ENCODE measurements around the gene CALHM2. TPM values are rescaled to one million over a fixed set of nuclear protein-coding genes. Genes with fewer than 3 reads are reported as not detected.

CALHM2 gene
- total RNA-seq, 1 donor from 2014 or later: 11.3 TPM

DNA sequence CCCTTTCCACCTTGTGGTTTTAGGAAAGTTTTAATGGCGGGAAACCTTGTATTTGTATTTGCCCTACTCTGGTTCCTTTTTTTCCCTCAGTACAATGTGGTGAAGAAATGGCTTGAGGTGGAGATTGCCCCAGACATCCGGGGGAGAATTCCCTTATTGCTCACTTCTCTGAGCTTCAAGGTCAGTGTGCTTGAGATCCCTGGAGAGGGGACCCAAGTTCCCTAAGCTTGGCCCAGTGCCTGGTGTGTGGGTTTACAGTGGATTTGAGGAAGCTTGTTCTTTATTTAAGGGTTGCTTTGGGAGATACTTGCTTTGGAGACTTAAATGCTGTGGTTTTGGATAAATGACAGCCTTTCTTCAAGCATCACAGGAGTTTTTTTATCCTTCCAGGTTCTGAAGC is 18.3 kb downstream of the CALHM2 start:
- Histone ChIP-seq H3K9me3 (replicated peaks) (no peaks in the 10 kb centered on the region), H3K27me3 (ENCODE audit: low read depth) (no peaks in the 10 kb centered on the region), H3K4me3 (no peak overlapping the region), H3K27ac (replicated peaks) (peak overlapping the region; percentile 33), H3K4me1 (peaks cover 8% of the 10 kb centered on the region), H3K36me3 (peaks cover 88% of the 10 kb centered on the region)
- peak; percentile 56 for DNase-seq
- TF ChIP-seq CTCF (IDR thresholded peaks at IDR 0.05; ENCODE audit: borderline replicate concordance): no peak
- intact Hi-C loops (cut with micrococcal nuclease): no loop called here

- no peak for DNase-seq
- Histone ChIP-seq H3K27me3 (ENCODE audit: low read depth) (no peaks in the 10 kb centered on the region), H3K27ac (replicated peaks) (no peak overlapping the region), H3K4me3 (no peak overlapping the region), H3K9me3 (replicated peaks) (no peaks in the 10 kb centered on the region), H3K4me1 (peaks cover 8% of the 10 kb centered on the region), H3K36me3 (peaks cover 86% of the 10 kb centered on the region)
- no peak for TF ChIP-seq CTCF (IDR thresholded peaks at IDR 0.05; ENCODE audit: borderline replicate concordance)
- intact Hi-C loops (cut with micrococcal nuclease): no loop called here
These were observed 20.3 kb downstream of the CALHM2 start for GRCh38 chr10:103431902-103432301.

DNA sequence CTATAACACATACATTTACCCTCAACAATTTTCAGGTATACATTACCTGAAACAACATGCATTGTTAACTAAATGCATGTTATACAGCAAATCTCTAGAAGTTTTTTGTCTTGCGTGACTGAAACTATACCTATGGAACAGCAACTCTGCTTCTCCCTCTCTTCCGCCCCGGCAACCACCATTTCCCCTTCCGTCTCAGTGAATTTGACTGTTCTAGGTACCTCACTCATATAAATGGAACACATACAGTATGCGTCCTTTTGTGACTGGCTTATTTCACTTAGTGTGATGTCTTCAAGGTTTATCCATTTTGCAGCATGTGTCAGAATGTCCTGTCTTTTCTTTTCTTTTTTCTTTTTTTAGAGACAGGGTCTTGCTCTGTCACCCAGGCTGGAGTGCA is 22.5 kb downstream of the CALHM2 start:
- Histone ChIP-seq H3K27me3 (ENCODE audit: low read depth) (no peaks in the 10 kb centered on the region), H3K36me3 (peaks cover 86% of the 10 kb centered on the region), H3K4me3 (no peak overlapping the region), H3K27ac (replicated peaks) (no peak overlapping the region), H3K4me1 (peaks cover 8% of the 10 kb centered on the region), H3K9me3 (replicated peaks) (no peaks in the 10 kb centered on the region)
- no peak for DNase-seq
- TF ChIP-seq CTCF (IDR thresholded peaks at IDR 0.05; ENCODE audit: borderline replicate concordance): no peak
- intact Hi-C loops (cut with micrococcal nuclease): no loop called here

DNA sequence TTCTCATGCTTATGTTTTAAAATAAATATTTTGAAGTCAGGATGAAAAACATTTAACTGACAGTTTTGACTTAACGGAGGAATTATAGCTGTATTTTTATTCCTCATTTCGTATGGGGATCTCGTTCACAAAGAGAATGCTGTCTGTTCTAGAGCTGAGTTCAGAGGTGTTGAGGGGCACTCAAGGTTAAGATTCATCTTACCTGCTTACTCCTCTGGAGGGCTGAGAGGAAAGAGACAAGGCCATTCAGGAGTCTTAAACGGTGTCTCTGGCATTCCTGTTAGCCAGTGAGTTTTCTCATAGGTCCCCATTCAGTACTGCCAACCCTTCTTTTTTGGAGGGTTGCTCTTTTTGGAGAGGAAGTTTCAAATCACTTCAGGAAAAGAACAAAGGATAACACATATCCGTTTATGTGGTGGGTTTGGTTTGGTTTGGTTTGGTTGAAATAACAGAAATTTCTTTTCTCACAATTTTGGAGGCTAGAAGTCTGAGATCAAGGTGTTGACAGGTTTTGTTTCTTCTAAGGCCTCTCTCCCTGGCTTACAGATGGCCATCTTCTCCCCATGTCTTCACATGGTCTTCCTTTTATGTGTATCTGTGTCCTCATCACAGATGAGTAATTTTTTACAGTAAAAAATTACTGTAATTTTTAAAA is 23.1 kb downstream of the CALHM2 start:
- Histone ChIP-seq H3K4me1 (peaks cover 2% of the 10 kb centered on the region), H3K4me3 (no peak overlapping the region), H3K9me3 (replicated peaks) (no peaks in the 10 kb centered on the region), H3K27me3 (ENCODE audit: low read depth) (no peaks in the 10 kb centered on the region), H3K27ac (replicated peaks) (no peak overlapping the region), H3K36me3 (peaks cover 86% of the 10 kb centered on the region)
- intact Hi-C loops (cut with micrococcal nuclease): no loop called here
- no peak for TF ChIP-seq CTCF (IDR thresholded peaks at IDR 0.05; ENCODE audit: borderline replicate concordance)
- no peak for DNase-seq

DNA sequence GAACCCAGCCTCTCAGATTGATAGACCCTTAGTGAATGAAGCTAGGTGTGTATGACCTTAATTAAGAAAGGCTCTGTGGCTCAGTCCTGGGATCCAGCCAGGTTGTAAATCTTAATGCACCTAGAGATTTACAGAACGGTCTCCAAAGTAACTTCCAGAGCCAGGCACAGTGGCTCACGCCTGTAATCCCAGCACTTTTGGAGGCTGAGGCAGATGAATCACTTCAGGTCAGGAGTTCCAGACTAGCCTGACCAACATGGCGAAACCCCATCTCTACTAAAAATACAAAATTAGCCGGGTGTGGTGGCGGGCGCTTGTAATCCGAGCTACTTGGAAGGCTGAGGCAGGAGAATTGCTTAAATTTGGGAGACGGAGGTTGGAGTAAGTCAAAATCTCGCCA is 24.3 kb downstream of the CALHM2 start:
- no peak overlapping the region for H3K4me3 ChIP-seq
- H3K4me1 ChIP-seq: no peaks in the 10 kb centered on the region
- intact Hi-C loops (cut with micrococcal nuclease): no loop called here
- TF ChIP-seq CTCF (IDR thresholded peaks at IDR 0.05; ENCODE audit: borderline replicate concordance): no peak
- no peaks in the 10 kb centered on the region for H3K9me3 ChIP-seq (replicated peaks)
- H3K27ac ChIP-seq (replicated peaks): no peak overlapping the region
- peaks cover 87% of the 10 kb centered on the region for H3K36me3 ChIP-seq
- no peaks in the 10 kb centered on the region for H3K27me3 ChIP-seq (ENCODE audit: low read depth)
- DNase-seq: no peak
